ENCODE measurements around the gene RNASE9.
"Not testable (repeated sequence)": the region's sequence is repeated elsewhere in the genome, so short reads cannot be mapped to it uniquely, and the experiment has no call there.

RNASE9 gene

DNA sequence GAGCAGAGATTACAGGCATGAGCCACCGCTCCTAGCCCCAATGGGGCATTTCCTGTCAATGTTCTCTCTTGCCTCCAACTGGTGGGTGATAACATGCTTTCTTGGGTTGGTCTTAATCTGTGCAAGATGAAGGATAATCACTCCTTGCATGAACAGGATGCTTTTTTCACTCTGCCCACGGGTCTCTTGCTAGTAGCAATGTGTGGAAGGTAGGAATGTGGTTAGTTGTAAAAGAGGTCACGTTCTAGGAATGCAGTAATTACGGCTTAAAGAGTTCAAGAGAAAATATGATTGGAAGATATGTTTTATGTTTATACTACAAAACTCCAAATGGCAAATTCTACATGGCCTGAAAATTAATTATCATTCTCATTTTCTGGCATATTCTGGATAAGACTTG is 45.0 kb downstream of the RNASE9 start:
- no peak for DNase-seq (ENCODE audit: low spot score)

DNA sequence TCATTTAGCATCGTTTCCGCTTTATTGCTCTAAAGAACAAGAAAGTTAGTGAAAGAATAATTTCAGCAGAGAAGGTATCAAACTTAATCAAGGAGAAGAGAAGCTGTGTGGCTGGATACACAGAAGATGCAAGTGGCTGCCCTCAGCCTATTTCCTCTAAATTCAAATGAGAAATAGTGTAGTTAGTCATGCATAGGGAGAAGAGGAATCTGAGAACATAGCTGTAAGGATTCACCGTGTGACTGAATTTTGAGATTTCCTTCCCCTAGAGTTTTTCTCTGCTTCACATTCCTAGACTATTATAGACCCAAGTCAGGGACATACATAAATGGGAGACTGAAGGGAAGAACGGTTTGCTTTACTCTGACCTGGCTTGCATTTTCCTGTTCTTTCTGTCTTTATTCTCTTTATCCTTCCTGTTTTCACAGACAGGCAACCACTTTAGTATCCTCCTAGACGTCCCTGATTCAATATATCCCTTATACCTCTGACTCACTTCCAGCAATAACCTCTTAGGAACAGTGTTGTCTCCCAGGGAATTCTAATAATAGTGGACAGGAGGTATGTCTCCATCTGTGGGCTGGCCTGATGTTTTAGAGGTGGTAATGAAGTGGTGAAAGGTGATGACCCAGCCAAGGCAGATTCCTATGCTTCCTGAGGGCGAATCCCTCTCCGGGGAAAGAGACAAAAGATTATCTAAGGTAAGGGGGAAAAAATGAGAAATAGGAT is 48.5 kb downstream of the RNASE9 start:
- DNase-seq (ENCODE audit: low spot score), result no peak

DNA sequence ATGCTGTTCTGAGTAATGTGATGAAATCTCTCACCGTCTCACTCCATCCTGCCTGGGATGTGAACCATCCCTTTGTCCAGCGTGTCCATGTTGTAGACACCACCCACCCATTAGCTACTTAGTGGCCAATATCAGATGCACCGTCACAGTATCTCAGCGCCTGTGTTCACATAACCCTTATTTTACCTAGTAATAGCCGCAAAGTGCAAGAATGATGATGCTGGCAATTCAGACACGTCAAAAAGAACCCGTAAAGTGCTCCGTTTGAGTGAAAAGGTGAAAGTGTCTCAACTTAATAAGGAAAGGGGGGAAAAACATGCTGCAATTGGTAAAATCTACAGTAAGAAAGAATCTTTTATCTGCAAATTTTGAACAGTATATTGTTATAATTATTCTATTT is 52.5 kb downstream of the RNASE9 start:
- no peak for DNase-seq (ENCODE audit: low spot score)

DNA sequence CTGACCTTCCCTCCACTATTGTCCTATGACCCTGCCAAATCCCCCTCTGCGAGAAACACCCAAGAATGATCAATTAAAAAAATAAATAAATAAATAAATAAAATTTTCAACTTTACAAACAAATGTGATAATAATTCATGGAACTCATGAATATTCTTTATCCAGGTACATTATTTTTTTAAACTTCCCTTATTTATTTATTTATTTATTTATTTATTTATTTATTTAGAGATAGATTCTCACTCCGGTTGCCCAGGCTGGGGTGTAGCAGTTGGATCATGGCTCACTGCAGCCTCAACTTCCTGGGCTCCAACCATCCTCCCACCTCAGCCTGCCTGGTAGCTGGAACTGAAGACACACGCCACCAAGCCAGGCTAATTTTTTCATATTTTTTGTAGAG is 53.3 kb downstream of the RNASE9 start:
- DNase-seq (ENCODE audit: low spot score), result not testable (repeated sequence)

DNA sequence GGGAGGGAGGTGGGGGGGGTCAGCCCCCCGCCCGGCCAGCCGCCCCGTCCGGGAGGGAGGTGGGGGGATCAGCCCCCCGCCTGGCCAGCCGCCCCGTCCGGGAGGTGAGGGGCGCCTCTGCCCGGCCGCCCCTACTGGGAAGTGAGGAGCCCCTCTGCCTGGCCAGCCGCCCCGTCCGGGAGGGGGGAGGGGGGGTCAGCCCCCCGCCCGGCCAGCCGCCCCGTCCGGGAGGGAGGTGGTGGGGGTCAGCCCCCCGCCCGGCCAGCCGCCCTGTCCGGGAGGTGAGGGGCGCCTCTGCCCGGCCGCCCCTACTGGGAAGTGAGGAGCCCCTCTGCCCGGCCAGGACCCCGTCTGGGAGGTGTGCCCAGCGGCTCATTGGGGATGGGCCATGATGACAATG is 54.1 kb downstream of the RNASE9 start:
- not testable (repeated sequence) for DNase-seq (ENCODE audit: low spot score)

DNA sequence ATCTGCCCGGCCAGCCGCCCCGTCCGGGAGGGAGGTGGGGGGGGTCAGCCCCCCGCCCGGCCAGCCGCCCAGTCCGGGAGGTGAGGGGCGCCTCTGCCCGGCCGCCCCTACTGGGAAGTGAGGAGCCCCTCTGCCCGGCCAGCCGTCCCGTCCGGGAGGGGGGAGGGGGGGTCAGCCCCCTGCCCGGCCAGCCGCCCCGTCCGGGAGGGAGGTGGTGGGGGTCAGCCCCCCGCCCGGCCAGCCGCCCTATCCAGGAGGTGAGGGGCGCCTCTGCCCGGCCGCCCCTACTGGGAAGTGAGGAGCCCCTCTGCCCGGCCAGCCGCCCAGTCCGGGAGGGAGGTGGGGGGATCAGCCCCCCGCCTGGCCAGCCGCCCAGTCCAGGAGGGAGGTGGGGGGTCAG is 54.6 kb downstream of the RNASE9 start:
- not testable (repeated sequence) for DNase-seq (ENCODE audit: low spot score)
